NCI-H2029 (cell line): ENCODE measurements around the gene EFCAB5.
A peak's percentile ranks its signal among the peaks of the same experiment; 100 is the strongest.
"Not testable (repeated sequence)": the region's sequence is repeated elsewhere in the genome, so short reads cannot be mapped to it uniquely, and the experiment has no call there.

Source experiments
- DNase-seq: peaks from one replicate; lab custom pipeline; 2025; lab: John Stamatoyannopoulos, UW

The EFCAB5 gene

GRCh38 chr17:29935909-29936308, 5.5 kb upstream of the EFCAB5 start:
- not testable (repeated sequence) for DNase-seq

- no peak for DNase-seq
Observed at GRCh38 chr17:29936724-29937123, 4.7 kb upstream of the EFCAB5 start.

- no peak for DNase-seq
Observed at GRCh38 chr17:29945281-29945680, 3.8 kb downstream of the EFCAB5 start.

- DNase-seq = no peak
Observed at GRCh38 chr17:29948448-29949215, 7.2 kb downstream of the EFCAB5 start.

- peak; percentile 5 for DNase-seq
Observed at GRCh38 chr17:29949696-29950095, 8.3 kb downstream of the EFCAB5 start.

GRCh38 chr17:29954405-29954804, 13.0 kb downstream of the EFCAB5 start:
- DNase-seq = no peak

GRCh38 chr17:29956225-29956624, 14.8 kb downstream of the EFCAB5 start:
- no peak for DNase-seq

- DNase-seq = not testable (repeated sequence)
Observed at GRCh38 chr17:29957488-29957887, 16.1 kb downstream of the EFCAB5 start.

GRCh38 chr17:29958947-29959657, 17.7 kb downstream of the EFCAB5 start:
- peak; percentile 8 for DNase-seq

GRCh38 chr17:29959658-29960337, 18.4 kb downstream of the EFCAB5 start:
- DNase-seq = no peak

- DNase-seq = no peak
Observed at GRCh38 chr17:29962656-29963055, 21.2 kb downstream of the EFCAB5 start.

GRCh38 chr17:29968271-29968670, 26.8 kb downstream of the EFCAB5 start:
- no peak for DNase-seq

GRCh38 chr17:29972277-29972676, 30.8 kb downstream of the EFCAB5 start:
- peak; percentile 68 for DNase-seq

- no peak for DNase-seq
Observed at GRCh38 chr17:29973005-29973404, 31.6 kb downstream of the EFCAB5 start.

- no peak for DNase-seq
Observed at GRCh38 chr17:29977836-29978235, 36.4 kb downstream of the EFCAB5 start.

GRCh38 chr17:29980261-29980660, 38.8 kb downstream of the EFCAB5 start:
- DNase-seq = no peak

GRCh38 chr17:29982991-29983653, 41.7 kb downstream of the EFCAB5 start:
- no peak for DNase-seq

GRCh38 chr17:29996458-29996857, 55.0 kb downstream of the EFCAB5 start:
- DNase-seq = no peak

GRCh38 chr17:30000001-30000754, 58.7 kb downstream of the EFCAB5 start:
- no peak for DNase-seq

- DNase-seq = no peak
Observed at GRCh38 chr17:30000755-30001257, 59.4 kb downstream of the EFCAB5 start.

GRCh38 chr17:30002088-30002487, 60.7 kb downstream of the EFCAB5 start:
- no peak for DNase-seq
